ENCODE data around the gene CCM2. TPM values are rescaled to one million over a fixed set of nuclear protein-coding genes. Genes with fewer than 3 reads are reported as not detected.

Gene CCM2
- total and polyA plus RNA-seq, 9 donors: 16.2 to 34.6 (median 23.1) TPM

DNA sequence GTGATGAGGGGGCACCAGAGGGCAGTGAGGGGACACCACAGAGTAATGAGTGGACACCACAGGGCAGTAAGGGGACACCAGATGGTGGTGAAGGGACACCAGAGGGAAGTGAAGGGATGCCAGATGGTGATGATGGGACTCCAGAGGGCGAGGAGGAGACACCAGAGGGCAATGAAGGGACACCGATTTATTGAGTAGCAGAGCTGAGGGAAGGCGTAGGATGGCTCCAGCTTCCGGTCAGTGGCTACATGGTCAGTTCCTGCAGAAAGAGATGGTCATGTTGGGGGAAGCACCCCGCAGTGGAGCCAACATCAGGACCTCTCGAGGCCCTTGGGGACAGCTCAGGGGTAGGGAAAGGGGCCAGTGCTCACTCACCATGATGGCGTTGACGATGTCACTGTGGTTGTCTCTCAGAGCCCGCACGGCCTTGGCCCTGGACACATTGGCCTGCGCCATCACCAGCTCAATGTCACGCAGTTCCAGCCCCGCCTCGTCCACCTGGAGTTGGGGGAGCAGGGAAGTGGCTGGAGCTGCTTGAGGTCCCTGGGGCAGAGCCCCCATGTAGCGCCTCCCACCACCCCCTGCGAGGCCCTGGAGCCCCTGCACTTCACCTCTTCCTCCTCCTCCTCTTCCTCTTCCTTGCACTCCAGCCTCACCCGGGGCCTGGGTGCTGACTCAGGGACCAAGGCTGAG lies 80.4 kb downstream of the CCM2 start:
- TF ChIP-seq POLR2A (IDR thresholded peaks at IDR 0.05): no peak
- TF ChIP-seq, protein P1, sequence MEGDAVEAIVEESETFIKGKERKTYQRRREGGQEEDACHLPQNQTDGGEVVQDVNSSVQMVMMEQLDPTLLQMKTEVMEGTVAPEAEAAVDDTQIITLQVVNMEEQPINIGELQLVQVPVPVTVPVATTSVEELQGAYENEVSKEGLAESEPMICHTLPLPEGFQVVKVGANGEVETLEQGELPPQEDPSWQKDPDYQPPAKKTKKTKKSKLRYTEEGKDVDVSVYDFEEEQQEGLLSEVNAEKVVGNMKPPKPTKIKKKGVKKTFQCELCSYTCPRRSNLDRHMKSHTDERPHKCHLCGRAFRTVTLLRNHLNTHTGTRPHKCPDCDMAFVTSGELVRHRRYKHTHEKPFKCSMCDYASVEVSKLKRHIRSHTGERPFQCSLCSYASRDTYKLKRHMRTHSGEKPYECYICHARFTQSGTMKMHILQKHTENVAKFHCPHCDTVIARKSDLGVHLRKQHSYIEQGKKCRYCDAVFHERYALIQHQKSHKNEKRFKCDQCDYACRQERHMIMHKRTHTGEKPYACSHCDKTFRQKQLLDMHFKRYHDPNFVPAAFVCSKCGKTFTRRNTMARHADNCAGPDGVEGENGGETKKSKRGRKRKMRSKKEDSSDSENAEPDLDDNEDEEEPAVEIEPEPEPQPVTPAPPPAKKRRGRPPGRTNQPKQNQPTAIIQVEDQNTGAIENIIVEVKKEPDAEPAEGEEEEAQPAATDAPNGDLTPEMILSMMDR (IDR thresholded peaks at IDR 0.05): no peak
- TF ChIP-seq EP300 (IDR thresholded peaks at IDR 0.05): no peak
- Histone ChIP-seq H3K9me3 (no peaks in the 10 kb centered on the region), H3K36me3 (no peaks in the 10 kb centered on the region), H3K4me3 (no peak overlapping the region), H3K27me3 (no peaks in the 10 kb centered on the region), H3K4me1 (ENCODE audit: insufficient read depth) (no peaks in the 10 kb centered on the region), H3K27ac (no peak overlapping the region)
- intact Hi-C loops (cut with DNase I): no loop called here
- WGBS, 3 donors: 90 to 95% (median 94%) methylated on average over 17 of the region's 17 CpGs
- peak in 1 of 5 donors; percentile 25 for DNase-seq

DNA sequence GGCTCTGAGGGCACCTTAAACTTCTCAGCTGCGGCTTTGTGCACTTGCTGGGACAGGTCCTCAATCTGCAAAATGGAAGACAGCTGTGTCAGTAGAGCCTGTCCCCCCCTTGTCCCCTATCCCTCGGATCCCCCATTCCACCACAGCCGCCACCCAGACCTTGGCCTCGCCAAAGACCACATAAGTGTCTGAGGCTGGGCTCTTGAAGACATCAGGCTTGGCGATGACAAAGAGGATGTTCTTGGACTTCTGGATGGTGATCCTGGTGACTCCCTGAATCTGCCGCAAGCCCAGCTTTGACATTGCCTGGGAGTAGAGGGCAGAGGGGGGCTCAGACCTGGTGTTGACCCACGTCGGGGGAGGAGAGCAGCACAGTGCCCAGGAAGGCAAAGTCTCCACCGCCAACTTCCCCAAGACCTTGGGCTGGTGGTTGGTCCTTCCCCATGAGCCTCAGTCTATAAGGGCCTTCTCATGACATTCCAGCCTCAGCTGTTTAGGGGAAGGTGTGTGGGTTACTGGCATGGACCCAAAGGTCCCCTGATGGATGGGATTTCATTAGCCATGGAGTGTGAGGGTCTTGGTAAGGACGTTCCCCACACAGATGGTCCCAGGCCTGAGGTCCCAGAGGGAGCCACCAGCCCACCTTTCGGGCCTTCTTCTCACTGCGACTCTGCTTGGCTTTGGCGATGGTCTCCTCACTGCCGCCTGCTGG lies 81.1 kb downstream of the CCM2 start:
- intact Hi-C loops (cut with DNase I): no loop called here
- no peak for TF ChIP-seq EP300 (IDR thresholded peaks at IDR 0.05)
- TF ChIP-seq, protein P1 (IDR thresholded peaks at IDR 0.05): no peak
- no peak for TF ChIP-seq POLR2A (IDR thresholded peaks at IDR 0.05)
- peak in 1 of 5 donors; percentile 21 for DNase-seq
- Histone ChIP-seq H3K27me3 (no peaks in the 10 kb centered on the region), H3K27ac (no peak overlapping the region), H3K4me1 (ENCODE audit: insufficient read depth) (no peaks in the 10 kb centered on the region), H3K4me3 (no peak overlapping the region), H3K9me3 (no peaks in the 10 kb centered on the region), H3K36me3 (no peaks in the 10 kb centered on the region)
- WGBS, 3 donors: 93 to 97% (median 96%) methylated on average over 14 of the region's 14 CpGs

DNA sequence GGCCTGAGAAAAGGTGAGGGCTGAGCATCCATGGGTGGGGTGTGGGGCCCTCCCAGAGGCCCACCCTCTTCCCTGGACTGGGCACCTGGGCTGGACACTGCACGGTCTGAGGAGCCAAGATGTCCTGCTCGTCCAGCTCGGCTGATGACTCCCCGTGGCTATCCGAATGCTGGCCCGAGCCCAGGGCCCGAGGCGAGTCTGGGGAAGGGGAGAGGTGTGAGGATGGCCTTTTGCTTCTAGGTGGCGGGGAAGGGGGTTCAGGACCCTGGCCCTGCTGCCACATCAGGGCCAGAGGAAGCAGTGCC lies 81.6 kb downstream of the CCM2 start:
- no peaks in the 10 kb centered on the region for H3K36me3 ChIP-seq
- intact Hi-C loops (cut with DNase I): no loop called here
- H3K4me3 ChIP-seq: no peak overlapping the region
- TF ChIP-seq POLR2A (IDR thresholded peaks at IDR 0.05): no peak
- TF ChIP-seq, protein P1 (IDR thresholded peaks at IDR 0.05): no peak
- TF ChIP-seq EP300 (IDR thresholded peaks at IDR 0.05): no peak
- no peaks in the 10 kb centered on the region for H3K9me3 ChIP-seq
- peak in 1 of 5 donors; percentile 31 for DNase-seq
- no peaks in the 10 kb centered on the region for H3K4me1 ChIP-seq (ENCODE audit: insufficient read depth)
- WGBS, 3 donors: 81 to 90% (median 86%) methylated on average over 8 to 9 of the region's 9 CpGs
- no peaks in the 10 kb centered on the region for H3K27me3 ChIP-seq
- no peak overlapping the region for H3K27ac ChIP-seq

DNA sequence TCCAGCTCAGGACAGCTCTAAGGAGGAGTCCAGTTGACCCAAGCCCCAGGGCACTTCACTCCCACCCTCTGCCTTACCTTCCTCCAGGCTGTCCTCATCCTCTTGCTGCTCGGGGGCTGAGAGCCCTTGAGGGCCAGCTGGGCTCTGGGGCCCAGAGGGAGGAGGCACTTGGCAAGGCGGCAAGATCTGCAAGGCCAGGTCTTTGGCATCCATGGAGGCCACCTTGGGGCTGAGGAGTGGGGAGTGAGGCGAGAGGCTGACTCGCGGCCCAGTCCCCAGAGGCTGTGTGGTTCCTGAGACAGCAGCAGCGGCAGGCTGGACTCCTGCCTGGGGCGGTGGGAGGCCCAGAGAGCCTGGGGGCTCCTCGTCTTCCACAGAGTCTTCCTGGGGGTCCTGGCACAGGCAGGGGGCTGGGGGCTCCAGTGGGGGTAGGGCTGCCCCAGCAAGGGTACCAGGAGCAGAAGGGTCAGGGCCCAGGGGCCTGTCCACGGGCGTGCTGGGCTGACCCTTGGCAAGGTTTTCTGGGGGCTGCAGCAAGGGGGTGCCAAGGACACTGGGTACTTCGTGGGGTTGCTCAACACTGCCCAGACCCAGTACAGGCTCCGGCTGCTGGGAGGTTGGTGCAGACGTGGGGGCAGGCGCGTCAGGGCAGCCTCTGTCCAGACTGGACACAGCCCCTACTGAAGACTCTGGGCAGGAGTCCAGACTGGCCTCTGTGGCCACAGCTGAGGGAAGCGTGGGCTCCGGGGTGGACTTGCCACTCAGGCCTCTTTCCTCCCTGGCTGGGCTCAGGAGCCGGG lies 82.2 kb downstream of the CCM2 start:
- intact Hi-C loops (cut with DNase I): no loop called here
- 37 to 46% (median 43%) methylated on average over 13 to 18 of the region's 18 CpGs for WGBS, 3 donors
- Histone ChIP-seq H3K27me3 (no peaks in the 10 kb centered on the region), H3K27ac (no peak overlapping the region), H3K4me3 (no peak overlapping the region), H3K36me3 (no peaks in the 10 kb centered on the region), H3K4me1 (ENCODE audit: insufficient read depth) (no peaks in the 10 kb centered on the region), H3K9me3 (no peaks in the 10 kb centered on the region)
- peak in 2 of 5 donors; percentile 51 to 70 for DNase-seq
- TF ChIP-seq, protein P1 (IDR thresholded peaks at IDR 0.05): no peak
- TF ChIP-seq EP300 (IDR thresholded peaks at IDR 0.05) (no peak), POLR2A (IDR thresholded peaks at IDR 0.05) (no peak)

Measured in ovary (tissue), 9 donors.